ENCODE measurements around the gene ARHGAP10.

Gene ARHGAP10

GRCh38 chr4:147958489-147959065, 226.7 kb downstream of the ARHGAP10 start:
- no peak for DNase-seq

GRCh38 chr4:147960971-147961370, 229.1 kb downstream of the ARHGAP10 start:
- no peak for DNase-seq

DNA sequence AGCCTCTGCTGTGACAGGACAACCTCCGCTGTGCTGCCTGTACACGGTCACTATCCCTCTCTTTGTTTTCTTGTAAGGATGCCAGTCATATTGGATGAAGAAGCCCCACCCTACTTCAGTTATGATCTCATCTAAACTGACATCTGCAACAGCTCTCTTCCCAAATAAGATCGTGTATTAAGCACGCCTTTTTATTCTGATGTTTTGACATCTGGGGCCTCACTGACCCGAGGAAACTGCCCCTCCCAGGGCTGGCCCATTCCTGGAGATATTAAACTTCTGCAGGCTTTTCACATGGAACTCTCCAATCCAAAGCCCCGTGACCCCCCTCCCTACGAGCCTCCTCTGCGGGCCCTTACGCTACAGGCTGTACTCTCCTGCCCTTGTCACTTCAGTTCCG, 232.0 kb downstream of the ARHGAP10 start:
- DNase-seq, result no peak

- no peak for DNase-seq
Observed at GRCh38 chr4:147964266-147964880, 232.5 kb downstream of the ARHGAP10 start.

GRCh38 chr4:147965056-147965455, 233.2 kb downstream of the ARHGAP10 start:
- DNase-seq, result no peak

DNA sequence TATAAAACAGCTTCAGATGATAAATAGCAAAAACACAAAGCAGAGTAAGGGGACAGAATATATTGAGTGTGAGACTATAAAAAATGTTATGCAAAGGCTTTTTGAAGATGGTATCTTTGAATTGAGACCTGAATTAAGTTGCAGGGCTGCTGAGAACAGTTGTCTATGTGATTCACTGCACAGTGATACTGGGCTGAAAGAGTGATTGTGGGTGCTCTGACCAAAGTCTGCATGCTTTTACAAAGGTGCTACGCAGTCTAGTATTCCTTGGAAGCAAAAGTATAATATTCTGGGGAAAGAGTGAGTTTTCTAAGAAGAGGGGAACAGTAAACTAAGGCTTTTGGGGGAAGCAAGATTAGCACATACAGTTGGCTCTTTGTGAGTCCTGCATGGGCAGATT, 234.0 kb downstream of the ARHGAP10 start:
- DNase-seq, result no peak

DNA sequence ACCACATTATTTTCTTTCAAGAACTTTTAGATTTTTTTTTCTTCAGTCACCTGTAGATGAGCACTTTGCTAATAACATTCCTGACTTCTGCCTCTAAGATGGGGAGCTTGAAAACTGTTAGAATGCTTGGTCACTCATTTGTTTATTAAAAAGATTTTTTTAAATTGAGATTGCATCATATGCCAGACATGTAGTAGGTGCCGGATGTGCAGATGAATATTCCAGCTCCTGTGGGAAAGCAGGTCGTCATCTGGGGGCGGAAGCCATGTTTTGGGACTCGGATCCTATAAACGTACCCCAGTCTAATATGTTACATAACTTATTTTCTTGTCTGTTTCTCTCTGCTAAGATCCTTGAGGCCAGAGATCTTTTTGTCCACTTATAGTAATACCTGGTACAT, 236.8 kb downstream of the ARHGAP10 start:
- no peak for DNase-seq

- DNase-seq, result no peak
Observed at GRCh38 chr4:147969573-147970385, 237.9 kb downstream of the ARHGAP10 start.

GRCh38 chr4:147971116-147971515, 239.2 kb downstream of the ARHGAP10 start:
- DNase-seq, result no peak

GRCh38 chr4:147975325-147975724, 243.4 kb downstream of the ARHGAP10 start:
- no peak for DNase-seq

DNA sequence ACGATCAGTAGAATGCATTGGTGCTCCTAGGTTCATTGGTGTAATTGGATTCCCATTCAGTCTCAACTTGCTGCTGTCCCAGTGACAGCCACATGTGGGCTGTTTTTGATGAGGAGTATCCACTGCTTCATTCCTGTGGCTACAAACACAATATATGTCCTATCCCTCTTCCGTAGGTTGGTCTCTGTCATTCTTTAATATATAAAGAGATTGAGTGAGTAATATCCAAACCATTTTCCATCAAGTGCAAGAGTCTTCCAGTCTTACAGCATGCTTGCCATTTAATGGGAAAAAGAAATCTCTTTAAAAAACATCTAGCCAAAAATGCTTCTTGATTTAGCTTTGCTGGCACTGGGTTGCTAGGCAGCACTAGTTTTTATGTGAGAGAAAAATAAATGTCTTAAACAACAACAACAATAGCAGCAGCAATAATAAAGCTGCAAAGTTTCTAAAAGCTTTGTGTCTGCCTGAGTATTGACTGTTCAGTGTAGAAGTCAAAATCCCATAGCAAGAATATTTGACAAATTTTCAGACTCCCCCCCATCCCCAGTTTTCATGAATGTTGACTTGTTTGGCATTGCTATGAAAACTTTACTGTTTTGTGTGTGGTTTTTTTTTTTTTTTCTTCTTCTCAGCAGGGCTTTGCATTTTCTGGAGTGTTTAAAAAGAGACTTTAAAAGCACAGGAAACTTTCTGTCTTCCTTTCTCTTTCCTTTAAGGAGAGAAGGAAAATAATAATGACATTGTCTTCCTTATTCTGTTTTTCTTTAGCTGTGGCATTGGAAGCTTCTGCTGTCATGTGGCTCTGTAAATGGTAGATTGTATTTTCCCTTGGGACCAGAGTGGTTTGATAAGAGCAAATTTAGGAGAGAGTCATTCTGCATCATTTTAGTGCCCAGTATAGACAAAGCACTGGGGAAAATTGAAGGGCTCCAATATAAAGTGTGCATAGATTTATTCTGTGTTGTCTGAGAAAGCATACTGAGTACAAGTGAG, 244.3 kb downstream of the ARHGAP10 start:
- no peak for DNase-seq

GRCh38 chr4:147980586-147980985, 248.7 kb downstream of the ARHGAP10 start:
- DNase-seq, result no peak

DNA sequence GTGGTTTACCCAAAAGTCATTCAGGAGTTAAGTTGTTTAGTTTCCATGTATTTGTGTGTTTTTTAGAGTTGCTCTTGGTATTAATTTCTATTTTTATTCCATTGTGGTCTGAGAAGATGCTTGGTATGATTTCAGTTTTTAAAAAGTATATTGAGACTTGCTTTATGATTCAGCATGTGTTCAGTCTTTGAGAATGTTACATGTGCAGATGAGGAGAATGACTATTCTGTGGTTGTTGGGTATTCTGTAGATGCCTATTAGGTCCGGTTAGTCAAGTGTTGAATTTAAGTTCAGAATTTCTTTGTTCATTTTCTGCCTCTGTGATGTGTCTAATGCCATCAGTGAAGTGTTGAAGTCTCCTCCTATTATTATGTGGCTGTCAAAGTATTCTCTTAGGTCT, 249.4 kb downstream of the ARHGAP10 start:
- no peak for DNase-seq

- DNase-seq, result no peak
Observed at GRCh38 chr4:147984065-147984777, 252.3 kb downstream of the ARHGAP10 start.

- no peak for DNase-seq
Observed at GRCh38 chr4:147984778-147985138, 252.9 kb downstream of the ARHGAP10 start.

DNA sequence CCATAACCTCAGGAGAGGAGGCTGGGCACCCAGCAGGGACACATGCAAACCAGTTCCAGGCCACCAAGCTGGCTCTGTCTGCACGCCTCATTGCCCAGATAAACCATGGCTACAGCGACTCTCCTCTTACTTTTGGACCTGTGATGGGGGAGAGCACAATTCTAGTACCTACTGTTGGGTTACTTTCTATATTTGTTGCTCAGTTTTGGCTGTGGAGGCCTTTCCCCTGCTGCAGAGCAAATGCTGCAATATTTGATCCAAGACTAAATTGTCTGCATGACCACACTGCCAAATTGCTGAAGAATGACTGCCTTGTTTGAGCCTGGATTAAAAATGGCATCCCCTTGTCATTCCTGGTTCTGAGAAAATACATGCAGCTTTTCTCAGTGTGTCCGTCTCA, 253.5 kb downstream of the ARHGAP10 start:
- DNase-seq, result no peak

- DNase-seq, result no peak
Observed at GRCh38 chr4:147987252-147987651, 255.4 kb downstream of the ARHGAP10 start.

DNA sequence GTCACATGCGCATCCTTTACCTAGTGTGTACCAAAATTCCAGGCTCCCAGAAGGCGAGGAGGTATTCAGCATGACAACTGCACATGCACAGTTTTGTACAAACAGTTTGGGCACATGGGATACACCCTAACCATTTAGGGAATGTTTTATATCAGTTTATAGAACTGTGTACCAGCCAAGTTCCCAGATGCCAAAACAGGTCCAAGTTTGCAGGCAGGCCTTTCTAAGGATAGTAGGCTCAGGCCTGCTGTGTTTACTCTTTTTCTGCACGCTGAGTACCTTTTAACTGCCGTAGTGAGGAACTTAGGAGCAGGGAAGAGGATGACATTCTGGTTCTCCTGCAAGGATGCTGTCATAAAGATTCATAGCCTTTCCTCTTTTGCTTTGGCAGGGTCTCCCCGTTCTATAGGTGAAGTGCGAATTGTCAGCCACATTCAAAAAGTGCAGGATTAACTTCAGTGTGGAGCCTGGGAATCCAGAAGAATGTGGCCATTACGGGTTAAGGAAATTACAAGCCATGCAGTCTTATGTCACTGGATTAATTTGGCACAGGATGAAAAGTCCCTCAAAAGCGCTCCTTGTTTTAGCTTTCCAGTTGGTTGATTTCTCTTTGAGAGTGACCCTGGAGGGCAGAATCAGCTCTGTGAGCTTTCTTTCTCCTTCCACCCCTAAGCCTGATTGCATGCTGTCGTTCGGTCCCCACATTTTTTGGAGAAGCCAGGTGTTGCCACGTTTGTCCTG, 259.8 kb downstream of the ARHGAP10 start:
- DNase-seq, result no peak

DNA sequence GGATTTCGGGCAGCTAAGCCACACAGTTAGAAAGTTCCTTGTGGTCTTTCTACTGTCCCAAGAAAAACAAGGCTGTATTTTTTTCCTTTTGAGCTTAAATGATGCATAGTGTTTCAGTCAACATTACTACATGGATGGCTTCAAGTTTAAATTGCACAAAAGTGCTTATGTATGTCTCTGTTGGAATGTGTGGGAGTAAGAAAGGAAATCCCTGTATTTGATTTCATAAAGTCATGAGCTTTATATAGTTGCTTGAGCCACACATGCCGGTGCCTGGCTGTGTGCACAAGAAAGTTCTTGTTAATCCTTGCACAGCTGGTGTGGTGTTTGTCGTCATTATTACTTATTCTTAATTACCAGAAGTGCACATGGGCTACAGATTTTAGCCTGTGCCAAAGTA, 262.2 kb downstream of the ARHGAP10 start:
- no peak for DNase-seq

- DNase-seq, result no peak
Observed at GRCh38 chr4:147994491-147995385, 262.9 kb downstream of the ARHGAP10 start.

Data from T-helper 9 cell (primary cell).